Stimulated activated CD4-positive, alpha-beta T cell treated with anti-CD3 and anti-CD28 coated beads, Interleukin-15, amount 100 ng/mL, for 48 hours (primary cell): ENCODE data around the gene HACD2.

Experiments used
- DNase-seq, 2 donors: peaks; one replicate each; pipeline ENCODE4 v3.0.0-alpha.2; 2020; ENCODE audit warnings: low read depth in 2 of 2

The HACD2 gene

GRCh38 chr3:123571264-123571972, 13.4 kb downstream of the HACD2 start:
- DNase-seq, result no peak

- no peak for DNase-seq
Measured at GRCh38 chr3:123568875-123569274, 16.0 kb downstream of the HACD2 start.

GRCh38 chr3:123568034-123568433, 16.8 kb downstream of the HACD2 start:
- DNase-seq, result no peak

GRCh38 chr3:123564056-123564455, 20.8 kb downstream of the HACD2 start:
- DNase-seq, result no peak

DNA sequence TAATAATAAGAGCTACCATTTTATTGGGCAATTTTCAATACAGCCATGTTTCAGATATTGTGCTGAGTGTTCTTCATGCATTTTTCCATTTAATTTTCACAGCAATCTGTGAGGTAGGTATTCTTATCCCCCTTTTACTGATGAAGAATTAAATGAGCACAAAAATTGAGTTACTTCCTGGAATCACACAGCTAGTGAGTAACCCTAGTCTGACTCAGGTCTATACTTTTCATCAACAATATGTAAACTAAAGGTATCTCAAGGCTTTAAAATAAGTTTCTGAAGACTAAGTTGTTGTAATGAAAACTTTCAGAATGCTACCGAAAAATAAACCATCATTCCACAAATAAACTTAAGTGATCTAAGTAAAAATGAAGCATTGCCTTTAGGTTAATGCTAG, 22.3 kb downstream of the HACD2 start:
- no peak for DNase-seq

DNA sequence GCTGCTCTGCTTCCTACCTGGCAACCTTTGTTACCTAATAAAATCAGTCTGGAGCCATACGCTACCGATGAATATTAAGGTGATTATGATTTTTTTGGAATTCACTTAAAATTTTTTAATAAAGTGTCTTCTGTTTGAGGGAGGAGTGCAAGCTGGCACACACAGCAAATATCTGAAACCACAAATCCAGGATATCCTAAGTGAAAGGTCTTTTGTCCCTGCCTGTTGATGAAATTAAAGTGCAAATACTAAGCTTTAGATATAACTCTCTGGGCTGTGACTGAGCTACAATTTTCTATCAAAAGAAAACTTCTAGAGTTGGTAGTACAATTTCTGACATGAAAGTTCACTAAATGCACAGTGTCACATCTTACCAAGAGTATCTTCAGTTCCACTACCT, 23.7 kb downstream of the HACD2 start:
- DNase-seq, result no peak

- DNase-seq, result no peak
Measured at GRCh38 chr3:123559040-123559861, 25.6 kb downstream of the HACD2 start.

- no peak for DNase-seq
Measured at GRCh38 chr3:123553536-123553935, 31.3 kb downstream of the HACD2 start.

- no peak for DNase-seq
Measured at GRCh38 chr3:123552768-123553167, 32.1 kb downstream of the HACD2 start.

DNA sequence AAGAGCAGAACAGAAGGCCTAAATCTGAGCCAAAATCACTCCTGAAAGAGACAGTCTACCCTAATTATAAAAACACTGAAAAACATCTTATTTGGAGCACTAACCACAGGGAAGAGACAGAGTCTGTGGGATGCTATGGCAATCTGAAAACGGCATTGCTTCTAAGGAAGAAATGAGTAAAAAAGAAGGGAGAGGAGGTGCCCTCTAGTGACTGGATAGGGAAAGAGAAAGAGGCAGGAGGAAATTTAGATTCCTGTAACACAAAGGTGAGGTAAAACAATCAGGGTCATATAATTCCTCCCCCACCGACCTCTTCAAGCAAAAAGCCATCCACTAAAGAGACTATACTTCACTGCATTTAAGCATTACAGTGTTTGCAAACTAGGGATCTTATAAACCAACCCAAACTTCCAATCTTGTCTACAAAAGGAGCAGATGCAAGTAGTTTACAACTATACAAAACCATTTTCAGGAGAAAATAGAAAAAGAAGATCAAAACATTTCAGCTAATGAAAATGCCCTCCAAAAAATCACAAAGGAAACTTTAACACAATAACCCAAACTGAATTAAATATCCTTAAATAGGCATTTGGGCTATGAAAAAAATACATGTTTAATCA, 32.6 kb downstream of the HACD2 start:
- DNase-seq, result no peak

GRCh38 chr3:123547881-123548519, 36.9 kb downstream of the HACD2 start:
- DNase-seq, result no peak

GRCh38 chr3:123546133-123546755, 38.6 kb downstream of the HACD2 start:
- no peak for DNase-seq

- DNase-seq, result no peak
Measured at GRCh38 chr3:123543950-123544349, 40.9 kb downstream of the HACD2 start.

DNA sequence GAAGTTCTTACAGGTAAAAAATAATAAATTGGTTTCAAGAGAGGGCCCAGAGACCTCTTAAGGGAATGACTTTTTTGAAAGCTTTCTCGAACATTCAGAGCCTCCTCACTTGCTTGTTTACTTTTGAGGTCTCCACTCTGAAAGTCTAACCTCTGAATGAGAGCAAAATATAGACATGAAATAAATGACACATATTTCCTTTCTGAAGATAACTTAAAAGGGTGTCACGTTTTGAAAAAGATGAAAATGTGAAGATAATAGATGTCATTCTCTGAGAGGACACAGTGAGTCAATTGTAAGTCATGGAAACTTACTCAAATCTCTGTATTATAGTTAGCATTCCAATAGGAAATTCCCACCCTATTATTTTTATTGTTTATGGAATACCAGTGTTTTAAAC, 44.6 kb downstream of the HACD2 start:
- no peak for DNase-seq

GRCh38 chr3:123536153-123536895, 48.5 kb downstream of the HACD2 start:
- no peak for DNase-seq

DNA sequence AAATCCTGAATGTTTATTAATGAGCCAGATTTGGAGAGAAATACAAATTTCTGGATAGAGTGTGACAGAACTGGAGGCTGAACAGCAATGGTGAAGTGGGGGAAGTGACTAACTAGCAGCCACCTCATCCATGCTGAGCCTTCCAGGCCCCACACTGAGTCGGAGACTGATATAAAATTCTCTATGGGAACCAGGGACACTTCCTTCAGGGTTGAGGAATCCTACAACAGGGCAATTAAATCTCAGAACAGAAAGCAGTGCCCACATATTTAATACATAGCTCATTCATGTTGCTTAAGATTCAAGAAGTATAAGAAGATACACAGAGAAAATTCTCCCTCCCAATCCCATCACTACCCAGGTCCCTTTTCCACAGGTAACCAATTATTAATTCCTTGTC, 49.3 kb downstream of the HACD2 start:
- DNase-seq, result no peak

DNA sequence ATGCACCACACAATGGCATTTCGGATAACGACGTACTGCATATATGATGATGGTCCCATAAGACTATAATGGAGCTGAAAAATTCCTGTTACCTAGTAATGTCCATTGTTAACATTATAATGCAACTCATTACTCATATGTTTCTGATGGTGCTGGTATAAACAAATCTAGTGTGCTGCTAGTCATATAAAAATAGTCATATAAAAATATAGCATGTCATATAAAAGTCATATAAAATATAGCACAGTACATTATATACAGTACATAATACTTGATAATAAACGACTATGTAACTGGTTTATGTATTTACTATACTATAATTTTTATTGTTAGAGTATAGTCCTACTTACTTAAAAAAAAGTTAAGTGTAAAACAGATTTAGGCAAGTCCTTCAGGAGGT, 50.6 kb downstream of the HACD2 start:
- DNase-seq, result no peak

DNA sequence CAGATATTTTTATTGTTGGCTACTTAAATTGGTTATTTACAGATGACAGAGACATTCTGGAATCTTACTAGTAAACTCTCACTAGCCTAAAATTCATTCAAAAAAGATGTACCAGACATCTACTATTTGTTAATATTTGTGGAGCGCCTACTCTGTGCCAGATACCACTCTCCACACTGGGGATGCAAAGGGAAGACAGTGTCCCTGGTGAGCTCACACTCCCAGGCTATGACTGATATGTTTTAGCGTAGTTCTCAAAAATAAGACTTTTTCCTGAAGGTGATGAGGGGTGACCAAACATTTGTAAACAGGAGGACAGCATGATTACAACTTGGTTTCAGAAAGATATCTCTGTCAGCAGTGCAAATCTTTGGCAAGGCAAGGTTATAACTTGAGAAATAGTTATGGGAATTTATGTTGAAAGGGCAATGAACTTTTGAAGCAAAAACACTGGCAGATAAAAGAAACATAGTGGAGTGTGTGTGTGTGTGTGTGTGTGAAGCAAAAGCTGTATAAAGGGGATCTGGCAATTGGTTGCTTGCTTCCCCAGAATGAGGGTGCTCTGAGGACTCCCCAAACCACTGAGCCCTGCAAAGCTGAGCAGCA, 51.2 kb downstream of the HACD2 start:
- no peak for DNase-seq

DNA sequence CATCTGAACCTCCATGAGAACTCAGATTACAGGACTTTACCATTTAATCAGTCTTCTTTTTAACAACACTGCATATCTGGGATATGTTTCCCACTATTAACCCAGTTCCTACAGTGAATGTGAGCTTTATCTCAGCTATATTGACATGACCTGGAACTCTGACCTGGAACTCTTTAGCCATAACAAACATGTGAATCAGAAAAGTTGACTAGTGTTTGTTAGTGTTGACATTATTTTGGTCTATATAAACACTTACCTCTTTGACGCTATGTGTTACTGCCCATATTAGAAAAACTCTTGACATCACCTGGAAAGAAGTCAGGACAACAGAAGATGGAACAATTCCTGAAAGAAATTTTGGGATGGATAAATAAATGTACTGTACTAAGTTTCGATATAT, 56.7 kb downstream of the HACD2 start:
- no peak for DNase-seq

DNA sequence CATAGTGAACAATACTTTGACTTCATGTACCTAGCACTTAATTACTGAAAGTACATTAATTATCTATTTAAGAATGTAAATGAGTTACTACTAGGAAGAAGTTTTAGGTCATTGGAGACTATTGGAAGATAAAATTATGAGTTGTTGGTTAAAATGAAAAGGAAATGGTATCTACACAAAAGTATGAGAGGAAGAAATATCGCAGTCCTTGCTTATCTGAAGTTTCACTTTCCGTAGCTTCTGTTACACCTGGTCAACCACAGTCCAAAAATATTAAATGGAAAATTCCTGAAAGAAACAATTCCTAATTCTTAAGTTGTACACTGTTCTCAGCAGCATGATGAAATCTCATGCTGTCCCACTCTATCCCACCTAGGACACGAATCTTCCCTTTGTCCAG, 57.8 kb downstream of the HACD2 start:
- DNase-seq, result no peak

DNA sequence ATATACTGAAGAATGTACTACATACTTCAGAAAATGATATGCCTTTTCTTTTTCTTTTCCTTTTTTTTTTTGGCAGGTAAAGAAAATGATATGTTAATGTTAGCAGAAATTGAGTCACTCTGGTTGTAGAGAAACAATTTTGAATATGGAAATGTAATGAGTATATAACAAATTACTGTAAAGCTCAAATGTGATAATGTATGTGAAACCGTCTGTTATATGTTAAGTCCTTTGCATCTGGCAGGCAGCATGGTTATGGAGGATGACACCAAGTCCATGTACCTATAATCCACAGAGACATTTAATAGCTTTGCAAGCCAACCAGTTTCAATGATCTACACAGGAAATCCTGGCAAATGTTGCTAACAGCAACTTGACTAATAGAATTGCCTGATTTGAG, 58.4 kb downstream of the HACD2 start:
- DNase-seq, result no peak
